GM18519 (cell line): Measurements from ENCODE around the gene XRCC1.
A peak's percentile ranks its signal among the peaks of the same experiment; 100 is the strongest.

Experiments
- ATAC-seq: cut with Tn5 transposase; IDR thresholded peaks from one replicate; pipeline ENCODE4 v1.9.1; 2021; ENCODE audit warnings: mild to moderate bottlenecking, moderate library complexity; ENCODE audit not compliant: unreplicated experiment, low FRiP score

XRCC1 gene

DNA sequence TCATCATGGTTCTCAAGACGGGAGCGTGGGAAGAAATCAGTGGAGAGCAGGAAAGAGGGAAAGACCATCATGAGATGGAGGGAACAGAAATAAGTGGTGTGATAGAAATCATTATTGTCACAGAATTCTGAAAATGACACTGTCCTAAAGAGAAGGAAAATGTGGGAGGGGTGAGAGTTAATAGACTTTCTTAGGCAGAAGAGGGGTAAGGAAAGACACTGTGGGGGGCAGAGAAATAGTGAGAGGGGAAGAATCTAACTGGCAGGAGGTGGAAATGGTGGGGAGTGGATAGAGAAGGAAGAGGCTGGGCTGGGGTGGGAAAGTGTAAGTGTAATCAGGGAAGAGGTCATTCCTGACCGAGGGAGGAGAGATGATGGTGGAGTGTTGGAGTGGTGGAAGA lies 3.5 kb upstream of the XRCC1 start:
- no peak for ATAC-seq

DNA sequence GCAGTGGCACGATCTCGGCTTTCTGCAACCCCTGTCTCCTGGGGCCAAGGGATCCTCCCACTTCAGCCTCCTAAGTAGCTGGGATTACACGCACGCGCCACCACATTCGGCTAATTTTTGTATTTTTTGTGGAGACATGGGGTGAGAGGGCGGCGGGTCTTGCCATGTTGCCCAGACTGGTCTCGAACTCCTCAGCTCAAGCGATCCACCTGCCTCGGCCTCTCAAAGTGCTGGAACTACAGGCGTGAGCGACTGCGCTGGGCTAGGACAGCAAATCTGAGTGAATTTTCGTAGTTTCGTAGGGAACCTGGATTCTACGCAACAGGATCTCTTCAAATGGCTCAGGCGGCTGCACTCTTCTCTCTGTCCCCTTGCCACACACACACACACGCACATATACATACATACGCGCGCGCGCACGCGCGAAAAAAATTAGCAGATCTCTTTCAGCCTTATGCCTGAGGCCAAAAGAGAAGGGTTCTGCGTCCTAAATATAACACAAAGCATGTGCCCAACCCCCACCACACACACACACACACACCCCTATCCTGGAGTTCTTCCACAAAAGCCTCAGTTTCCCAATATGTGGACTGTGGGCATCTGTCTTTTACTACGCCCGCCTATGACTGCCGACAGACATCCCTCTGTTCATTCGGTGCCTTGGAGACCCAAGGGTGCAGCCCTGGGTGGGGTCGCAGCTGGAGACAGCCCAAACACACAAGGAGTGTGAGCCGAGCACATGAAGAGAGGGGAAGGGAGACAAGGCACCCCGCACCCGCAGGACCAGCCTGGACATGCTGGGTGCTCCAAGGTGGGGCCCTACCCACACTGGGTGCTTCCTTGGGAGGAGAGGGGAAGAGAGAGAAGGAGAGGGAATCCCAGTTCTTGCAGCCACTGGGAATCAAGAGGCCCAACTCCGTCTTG lies 890 bp upstream of the XRCC1 start:
- no peak for ATAC-seq

DNA sequence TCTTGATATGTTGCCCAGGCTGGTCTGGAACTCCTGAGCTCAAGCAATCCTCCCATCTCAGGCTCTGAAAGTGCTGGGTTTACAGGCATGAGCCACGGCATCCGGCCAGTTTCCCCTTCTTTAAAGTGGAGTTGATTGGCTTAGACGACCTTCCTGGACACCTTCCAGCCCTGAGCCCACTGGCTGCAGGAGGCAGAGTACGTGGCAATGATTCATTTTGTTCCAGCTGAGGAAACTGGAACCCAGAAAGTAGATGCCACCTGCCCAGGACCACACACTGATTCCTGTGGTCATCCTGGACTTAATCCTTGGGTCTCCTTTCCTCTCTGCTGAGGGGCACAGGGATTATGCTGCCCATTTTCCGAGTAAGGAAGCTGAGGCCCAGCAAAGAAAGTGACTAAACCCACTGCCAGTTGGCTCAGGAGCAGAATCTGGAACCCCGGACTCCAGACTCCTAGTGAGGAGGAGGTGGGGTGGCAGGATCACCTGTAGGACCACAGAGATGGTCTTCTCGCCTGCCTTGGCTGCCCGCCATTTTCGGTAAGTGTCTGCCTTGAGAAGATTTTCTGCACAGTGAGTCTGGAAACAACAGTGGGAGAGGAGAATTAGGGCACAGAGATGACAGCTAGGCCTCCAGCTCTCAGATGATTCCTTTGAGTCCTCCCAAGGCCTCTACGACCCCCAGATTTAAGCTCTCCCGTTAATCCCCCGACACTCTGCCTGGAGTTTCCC lies 737 bp downstream of the XRCC1 start:
- no peak for ATAC-seq

DNA sequence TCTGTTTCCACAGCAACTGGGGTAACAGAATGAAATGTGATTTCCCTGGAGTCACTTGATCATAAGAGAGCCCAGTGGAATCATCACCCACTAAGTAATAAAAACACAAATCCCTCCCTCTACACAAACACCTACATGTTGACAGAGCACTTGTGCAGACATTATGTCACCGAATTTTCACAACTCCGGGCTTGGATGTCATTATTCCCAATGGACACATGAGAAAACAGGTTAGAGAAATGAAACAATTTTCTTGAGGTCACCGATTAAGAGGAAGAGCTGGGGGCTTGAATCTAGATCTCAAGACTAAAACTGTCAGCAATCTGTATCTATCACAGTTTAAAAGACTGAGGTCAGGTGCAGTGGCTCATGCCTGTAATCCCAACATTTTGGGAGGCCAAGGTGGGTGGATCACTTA lies 3.1 kb downstream of the XRCC1 start:
- no peak for ATAC-seq

DNA sequence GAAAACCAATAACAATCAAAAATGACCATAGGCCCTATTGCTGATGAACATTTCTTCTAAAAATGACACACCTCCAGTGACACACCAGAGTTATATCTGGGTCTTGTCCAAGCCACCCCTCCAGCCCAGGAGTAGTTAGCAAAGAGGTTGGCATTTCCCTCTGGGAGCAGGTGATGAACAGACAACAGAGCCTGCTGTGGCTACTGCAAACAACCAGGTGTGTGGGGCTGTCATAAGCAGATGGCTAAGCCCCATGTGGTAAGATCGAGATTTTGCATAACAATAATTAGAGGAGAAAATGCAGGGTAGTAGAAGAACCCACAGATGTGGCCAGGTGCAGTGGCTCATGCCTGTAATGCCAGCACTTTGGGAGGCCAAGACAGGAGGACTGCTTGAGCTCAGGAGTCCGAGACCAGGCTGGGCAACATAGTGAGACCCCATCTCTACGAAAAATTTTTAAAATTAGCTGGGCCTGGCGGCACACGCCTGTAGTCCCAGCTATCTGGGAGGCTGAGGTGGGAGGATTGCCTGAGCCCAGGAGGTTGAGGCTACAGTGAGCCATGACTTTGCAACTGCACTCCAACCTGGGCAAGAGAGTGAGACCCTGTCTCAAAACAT lies 5.0 kb downstream of the XRCC1 start:
- ATAC-seq: no peak

DNA sequence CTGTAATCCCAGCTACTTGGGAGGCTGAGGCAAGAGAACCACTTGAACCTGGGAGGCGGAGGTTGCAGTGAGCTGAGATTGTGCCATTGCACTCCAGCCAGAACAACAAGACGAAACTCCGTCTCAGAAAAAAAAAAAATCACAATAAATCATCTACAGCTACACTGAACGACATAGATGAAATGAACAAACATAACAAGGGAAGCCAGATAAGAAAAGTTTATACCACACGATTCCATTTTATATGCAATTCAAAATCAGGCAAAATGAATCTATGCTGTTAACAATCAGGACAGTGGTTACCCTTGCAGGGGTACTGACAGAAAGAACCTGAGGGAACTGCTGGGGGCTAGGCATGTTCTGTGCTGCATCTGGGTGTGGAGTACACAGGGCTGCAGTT lies 5.7 kb downstream of the XRCC1 start:
- no peak for ATAC-seq

DNA sequence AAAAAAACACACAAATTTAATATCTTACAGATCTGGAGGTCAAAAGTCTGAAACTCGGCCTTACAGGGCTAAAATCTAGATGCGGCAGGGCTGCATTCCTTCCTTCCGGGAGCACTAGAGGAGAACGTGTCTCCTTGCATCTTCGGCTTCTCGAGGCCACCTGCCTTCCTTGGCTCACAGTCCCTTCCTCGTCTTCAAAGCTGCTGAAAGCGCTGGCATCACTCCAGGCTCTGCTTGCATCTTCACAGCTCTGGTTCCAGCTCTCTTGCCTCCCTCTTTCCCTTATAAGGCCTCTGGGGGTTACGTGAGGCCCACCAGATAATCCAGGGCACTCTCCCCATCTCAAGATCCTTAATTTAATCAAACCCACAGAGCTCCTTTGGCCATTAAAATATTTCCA lies 10.5 kb downstream of the XRCC1 start:
- ATAC-seq: no peak

DNA sequence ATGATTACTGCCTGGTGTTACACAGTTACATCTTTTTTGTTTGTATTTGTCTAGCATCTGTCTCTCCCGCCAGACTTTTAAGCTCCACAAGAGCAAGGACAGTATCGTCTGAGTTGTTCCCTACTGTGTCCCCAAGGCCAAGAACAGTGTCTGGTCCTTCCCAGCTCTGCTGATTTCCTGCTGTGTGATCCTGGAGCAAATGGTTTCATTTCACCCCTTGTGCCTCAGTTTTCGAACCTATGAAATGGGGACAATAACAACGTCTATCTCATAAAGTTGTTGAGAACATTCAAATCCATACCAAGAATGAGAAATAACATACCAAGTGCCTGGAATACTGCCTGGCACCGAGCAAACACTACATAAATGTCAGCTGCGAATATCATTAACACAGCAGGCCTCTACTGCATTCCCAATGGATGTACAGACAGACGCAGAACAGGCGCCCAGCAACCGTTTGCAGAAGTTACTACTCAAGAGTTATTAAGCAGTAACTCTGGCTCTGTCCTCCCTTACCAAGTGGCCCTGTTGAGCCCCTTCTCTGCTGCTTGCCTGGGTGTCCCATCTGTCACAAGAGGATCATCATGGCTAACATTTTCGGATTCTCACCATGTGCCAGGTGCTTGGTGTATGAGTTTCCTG lies 11.4 kb downstream of the XRCC1 start:
- ATAC-seq: no peak

DNA sequence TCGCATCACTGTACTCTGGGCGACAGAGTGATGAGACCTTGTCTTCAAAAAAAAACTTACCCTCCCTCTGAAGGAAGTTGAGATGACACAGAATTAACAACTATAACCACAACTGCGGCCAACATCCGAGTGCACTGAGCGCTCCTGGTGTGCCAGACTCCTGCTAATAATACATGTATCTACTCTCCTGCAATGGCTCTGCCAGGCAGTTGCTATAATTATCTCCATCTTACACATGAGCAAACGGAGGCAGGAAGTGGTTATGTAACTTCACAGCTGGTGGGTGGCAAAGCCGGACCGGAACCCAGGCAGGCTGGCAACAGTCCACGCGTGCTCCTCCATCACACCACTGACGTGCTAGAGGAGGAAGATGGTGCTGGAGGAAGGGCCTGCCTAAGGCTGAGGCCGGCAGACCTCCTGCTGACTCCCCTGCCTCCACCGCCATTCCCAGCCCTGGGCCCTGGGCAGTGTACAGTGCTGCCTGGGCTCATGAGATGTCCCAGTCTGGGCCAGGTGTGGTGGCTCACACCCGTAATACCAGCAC lies 12.6 kb downstream of the XRCC1 start:
- peak; percentile 58 for ATAC-seq

DNA sequence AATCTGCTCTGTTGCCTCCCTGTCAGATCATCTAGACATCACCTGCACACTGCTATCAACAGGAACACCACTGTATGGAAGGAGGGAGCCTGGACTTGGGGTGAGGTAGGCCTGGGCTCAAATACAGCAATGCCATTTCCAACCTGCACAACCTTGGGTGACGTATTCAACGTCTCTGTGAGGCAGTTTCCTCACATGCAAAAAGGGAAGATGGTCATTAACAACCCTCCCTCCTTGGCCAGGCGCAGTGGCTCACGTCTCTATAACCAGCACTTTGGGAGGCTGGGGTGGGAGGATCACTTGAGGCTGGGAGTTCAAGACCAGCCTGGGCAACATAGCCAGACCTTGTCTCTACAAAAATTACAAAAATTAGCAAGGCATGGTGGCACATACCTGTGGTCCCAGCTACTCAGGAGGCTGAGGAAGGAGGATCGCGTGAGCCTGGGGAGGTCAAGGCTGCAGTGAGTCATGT lies 13.1 kb downstream of the XRCC1 start:
- no peak for ATAC-seq

DNA sequence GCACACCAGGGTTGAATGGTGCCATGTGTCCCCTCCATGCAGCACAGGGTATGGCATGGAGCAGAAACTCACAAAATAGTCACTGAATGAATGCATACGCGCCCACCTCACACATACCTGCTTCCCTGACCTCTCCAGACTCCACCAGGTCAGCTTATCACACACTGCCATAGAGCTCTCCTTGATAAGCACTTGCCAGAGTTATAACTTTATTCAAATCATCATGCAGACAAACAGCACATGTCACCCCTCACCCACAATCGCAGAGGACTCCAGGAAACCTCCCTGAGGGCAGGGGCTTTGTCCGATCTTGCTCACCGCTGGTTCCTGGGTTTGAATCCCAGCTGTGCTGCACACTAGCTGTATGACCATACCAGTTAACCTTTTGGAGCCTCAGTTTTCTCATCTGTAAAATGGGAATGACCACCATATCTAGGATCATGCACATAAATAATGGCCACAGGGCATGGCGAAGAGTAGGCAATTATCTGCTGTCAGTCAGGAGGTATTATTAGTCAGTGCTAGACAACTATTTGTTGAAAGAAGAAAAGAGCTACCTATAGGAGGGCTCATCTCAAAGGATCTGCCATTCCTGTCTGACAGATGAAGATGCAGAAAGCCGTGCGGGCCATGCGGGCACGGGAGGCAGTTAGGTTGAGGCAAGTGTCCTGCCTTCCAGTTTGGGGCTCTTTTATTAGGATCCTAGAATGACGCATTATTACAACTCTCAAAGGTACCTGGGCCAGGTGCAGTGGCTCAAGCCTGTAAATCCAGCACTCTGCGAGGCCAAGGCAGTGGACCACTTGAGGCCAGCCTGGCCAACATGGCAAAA lies 14.0 kb downstream of the XRCC1 start:
- no peak for ATAC-seq

DNA sequence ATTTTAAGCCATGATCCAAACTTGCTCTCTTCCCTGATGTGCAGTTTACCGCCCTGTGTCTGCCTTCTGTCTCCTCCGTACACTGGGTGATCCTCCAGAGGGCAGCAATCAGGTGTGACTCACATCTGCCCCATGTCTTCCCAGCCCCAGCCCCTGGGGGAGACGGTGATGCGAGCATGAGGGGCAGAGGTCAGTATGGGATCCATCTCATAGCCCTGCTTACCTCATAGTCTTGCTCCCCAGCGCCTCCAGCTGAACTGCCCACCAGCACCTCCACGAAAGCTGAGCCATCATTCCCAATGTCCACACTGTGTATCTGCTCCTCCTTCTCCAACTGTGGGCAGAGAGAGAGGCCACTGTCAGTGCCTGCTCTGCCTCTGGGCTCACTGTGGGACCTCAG lies 14.6 kb downstream of the XRCC1 start:
- ATAC-seq: no peak

DNA sequence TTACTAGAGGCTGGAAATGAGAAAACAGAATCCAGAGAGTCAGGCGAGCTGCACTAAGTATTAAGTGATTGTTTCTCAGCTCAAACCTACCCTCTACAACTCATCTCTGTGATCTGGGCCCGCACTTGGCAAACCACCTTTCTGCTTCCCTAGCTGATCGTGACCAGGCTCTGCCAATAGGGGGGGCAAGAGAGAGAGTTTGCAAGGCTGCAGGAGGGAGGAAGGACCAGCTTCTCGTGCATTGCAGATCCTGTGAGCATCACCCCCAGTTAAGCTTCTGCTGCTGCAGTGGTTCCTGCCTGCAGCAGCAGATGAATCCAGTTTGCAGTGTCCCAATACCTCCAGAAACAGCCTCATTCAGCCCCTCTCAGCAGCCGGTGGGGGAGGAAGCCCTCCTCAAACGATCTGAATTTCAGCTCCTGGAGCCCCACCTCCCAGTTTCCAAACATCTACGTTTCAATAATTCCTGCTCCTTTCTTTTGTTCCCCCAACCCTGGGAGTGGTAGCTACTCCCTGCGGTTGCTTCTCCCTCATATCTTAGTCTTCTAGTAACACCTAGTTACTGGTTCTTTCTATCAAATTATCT lies 20.0 kb downstream of the XRCC1 start:
- ATAC-seq: no peak

DNA sequence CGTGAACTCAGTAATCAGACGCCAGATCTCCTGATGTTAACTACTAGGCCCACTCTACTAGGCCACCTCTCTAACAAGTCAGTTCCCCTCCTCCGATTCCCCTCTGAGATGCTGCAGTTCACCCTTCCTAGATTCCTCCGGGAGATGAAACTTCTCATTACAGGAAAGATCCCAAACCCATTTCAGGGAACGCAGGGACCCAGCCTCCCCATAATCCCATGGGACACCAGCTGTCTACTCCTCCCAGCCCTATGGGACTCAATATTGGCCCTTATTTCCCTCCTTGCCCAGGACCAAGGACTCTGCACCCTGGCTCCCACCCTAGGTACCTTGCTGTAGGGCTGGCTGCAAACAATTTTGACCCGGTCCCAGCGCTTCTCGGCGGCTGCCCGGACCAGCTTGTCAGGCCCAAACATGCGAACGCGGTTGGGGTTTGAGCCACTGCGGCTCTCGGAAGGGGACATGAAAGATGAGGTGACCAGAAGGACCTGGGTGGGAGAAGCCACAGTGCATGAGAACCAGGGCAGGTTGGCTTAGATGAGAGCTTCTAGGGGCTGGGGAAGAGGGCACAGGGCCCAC lies 20.9 kb downstream of the XRCC1 start:
- no peak for ATAC-seq

DNA sequence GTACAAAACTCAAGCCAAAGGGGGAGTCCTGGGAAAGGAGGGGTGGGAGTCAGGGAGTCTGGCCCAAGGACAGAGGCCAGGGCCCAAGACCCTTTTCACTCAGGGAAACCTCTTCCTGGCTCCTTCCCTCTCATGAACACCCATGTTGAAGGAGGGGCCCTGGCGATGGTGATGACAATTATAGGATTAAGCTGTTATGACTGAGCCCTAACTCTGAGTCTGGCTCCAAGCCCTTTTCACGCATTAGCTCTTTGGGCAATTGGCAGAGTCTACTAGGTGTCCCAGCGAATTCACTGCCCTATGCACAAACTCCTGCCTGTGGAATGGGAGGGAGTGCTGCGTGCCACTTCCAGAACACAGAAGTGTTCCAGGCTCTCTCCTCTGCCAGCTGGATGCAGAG lies 21.7 kb downstream of the XRCC1 start:
- ATAC-seq: no peak

DNA sequence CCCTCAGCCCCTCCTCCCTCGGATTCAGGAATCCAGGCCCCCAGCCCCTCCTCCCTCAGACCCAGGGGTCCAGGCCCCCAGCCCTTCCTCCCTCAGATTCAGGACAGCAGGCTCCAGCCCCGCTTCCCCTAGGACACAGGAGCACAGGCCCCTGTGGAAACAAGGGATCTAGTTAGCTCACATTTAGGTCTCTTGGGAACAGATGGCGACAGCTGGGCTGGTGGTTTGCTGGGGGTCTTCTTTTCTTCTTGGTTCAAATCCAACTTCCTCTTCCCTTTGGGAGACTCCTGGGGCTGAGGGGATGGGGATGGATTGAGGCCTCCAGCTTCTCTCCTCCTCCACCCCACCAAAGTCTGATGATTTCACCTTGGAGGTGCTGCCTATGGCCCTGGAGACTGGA lies 22.7 kb downstream of the XRCC1 start:
- no peak for ATAC-seq

DNA sequence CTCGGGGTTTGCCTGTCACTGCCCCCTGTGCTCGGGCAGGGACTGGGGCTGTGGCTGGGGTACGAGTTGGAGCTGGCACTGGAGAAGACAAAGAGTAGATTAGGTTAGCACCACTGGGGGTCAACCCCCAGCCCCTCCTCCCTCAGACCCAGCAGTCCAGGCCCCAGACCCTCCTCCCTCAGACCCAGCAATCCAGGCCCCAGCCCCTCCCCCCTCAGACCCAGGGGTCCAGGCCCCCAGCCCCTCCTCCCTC lies 23.2 kb downstream of the XRCC1 start:
- ATAC-seq: no peak

DNA sequence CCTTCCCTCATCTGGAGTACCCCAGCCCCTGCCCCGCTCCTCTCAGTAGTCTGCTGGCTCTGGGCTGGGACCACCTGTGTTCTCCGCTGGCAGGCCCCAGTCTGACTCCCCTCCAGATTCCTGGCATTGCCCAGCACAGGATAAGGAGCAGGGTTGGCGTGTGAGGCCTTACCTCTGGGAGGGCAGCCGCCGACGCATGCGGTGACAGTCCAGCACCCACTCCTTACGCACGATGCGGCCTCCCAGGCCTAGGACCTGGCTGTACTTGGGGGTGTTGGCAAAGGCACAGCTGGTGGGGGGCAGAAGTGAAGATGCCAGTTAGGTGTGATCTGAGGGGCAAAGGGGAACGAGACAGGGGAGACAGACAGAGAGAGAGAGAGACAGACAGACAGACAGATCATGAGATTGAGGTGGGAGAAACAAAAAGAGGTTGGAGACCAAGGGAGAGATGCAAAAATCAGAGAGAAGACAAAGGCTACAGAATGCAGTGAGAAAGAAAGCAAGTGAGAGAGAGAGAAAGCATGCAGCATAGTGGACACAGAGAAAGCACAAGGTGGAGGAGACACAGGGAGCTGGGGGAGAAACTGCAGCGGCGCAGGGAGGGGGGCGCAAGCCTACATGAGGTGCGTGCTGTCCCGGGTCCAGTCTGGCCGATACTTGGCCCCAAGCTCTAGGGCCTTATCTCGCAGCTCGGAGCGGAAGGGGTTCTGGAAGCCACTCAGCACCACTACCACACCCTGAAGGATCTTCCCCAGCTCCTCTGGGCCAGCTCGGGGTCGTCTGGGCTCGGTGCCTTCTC lies 23.7 kb downstream of the XRCC1 start:
- ATAC-seq: no peak
